HG03565 (cell line): Measurements from ENCODE around the gene SLIT1.

Experiments
- ATAC-seq: cut with Tn5 transposase; IDR thresholded peaks from one replicate; pipeline ENCODE4 v1.9.1; 2021; ENCODE audit warnings: mild to moderate bottlenecking, moderate library complexity; ENCODE audit not compliant: unreplicated experiment

Gene SLIT1

GRCh38 chr10:97140049-97140846 is 45.5 kb downstream of the SLIT1 start:
- ATAC-seq = no peak

GRCh38 chr10:97139651-97140048 is 46.1 kb downstream of the SLIT1 start:
- no peak for ATAC-seq

GRCh38 chr10:97138846-97139245 is 46.9 kb downstream of the SLIT1 start:
- no peak for ATAC-seq

GRCh38 chr10:97138174-97138573 is 47.6 kb downstream of the SLIT1 start:
- ATAC-seq = no peak

GRCh38 chr10:97136756-97137155 is 49.0 kb downstream of the SLIT1 start:
- no peak for ATAC-seq

GRCh38 chr10:97135464-97135863 is 50.3 kb downstream of the SLIT1 start:
- no peak for ATAC-seq

- ATAC-seq = no peak
These were observed 50.8 kb downstream of the SLIT1 start for GRCh38 chr10:97134983-97135382.

GRCh38 chr10:97134110-97134509 is 51.6 kb downstream of the SLIT1 start:
- no peak for ATAC-seq

- ATAC-seq = no peak
These were observed 53.5 kb downstream of the SLIT1 start for GRCh38 chr10:97132273-97132672.

- no peak for ATAC-seq
These were observed 54.1 kb downstream of the SLIT1 start for GRCh38 chr10:97131666-97132065.

GRCh38 chr10:97131181-97131628 is 54.6 kb downstream of the SLIT1 start:
- ATAC-seq = no peak

GRCh38 chr10:97129666-97130065 is 56.1 kb downstream of the SLIT1 start:
- ATAC-seq = no peak

GRCh38 chr10:97128516-97129154 is 57.1 kb downstream of the SLIT1 start:
- no peak for ATAC-seq

- ATAC-seq = no peak
These were observed 57.7 kb downstream of the SLIT1 start for GRCh38 chr10:97128039-97128492.

- ATAC-seq = no peak
These were observed 58.2 kb downstream of the SLIT1 start for GRCh38 chr10:97127509-97127908.

- ATAC-seq = no peak
These were observed 61.5 kb downstream of the SLIT1 start for GRCh38 chr10:97124211-97124610.

GRCh38 chr10:97123765-97124164 is 62.0 kb downstream of the SLIT1 start:
- no peak for ATAC-seq

- ATAC-seq = no peak
These were observed 64.7 kb downstream of the SLIT1 start for GRCh38 chr10:97121041-97121440.

- ATAC-seq = no peak
These were observed 65.4 kb downstream of the SLIT1 start for GRCh38 chr10:97120370-97120769.

- ATAC-seq = no peak
These were observed 66.6 kb downstream of the SLIT1 start for GRCh38 chr10:97119058-97119745.

GRCh38 chr10:97117372-97117771 is 68.4 kb downstream of the SLIT1 start:
- ATAC-seq = no peak
